Coronary artery (tissue), 2 donors: Measurements from ENCODE around the gene UQCC5.

Source experiments
- DNase-seq: peaks from one replicate; pipeline ENCODE4 v3.0.0-alpha.2; 2017; ENCODE audit warnings: low spot score
- H3K27ac ChIP-seq, 2 donors: fragments of 200-600 bp; sonication (generic); one replicate each; pipeline ENCODE4 v1.5.1; 2016 to 2019
- H3K4me3 ChIP-seq: fragments of 200-600 bp; sonication (generic); 2 replicates; pipeline ENCODE4 v1.5.1; 2016; ENCODE audit warnings: mild to moderate bottlenecking, moderate library complexity
- TF ChIP-seq, protein P1 (sequence below): fragments of 200-600 bp; sonication (generic); IDR thresholded peaks from one replicate; pipeline ENCODE4 v1.5.1; 2019; ENCODE audit warnings: antibody characterized with exemption

The UQCC5 gene

GRCh38 chr3:52520141-52520667 lies 16.2 kb upstream of the UQCC5 start:
- no peak overlapping the region for H3K27ac ChIP-seq
- no peak for DNase-seq
- TF ChIP-seq, protein P1, sequence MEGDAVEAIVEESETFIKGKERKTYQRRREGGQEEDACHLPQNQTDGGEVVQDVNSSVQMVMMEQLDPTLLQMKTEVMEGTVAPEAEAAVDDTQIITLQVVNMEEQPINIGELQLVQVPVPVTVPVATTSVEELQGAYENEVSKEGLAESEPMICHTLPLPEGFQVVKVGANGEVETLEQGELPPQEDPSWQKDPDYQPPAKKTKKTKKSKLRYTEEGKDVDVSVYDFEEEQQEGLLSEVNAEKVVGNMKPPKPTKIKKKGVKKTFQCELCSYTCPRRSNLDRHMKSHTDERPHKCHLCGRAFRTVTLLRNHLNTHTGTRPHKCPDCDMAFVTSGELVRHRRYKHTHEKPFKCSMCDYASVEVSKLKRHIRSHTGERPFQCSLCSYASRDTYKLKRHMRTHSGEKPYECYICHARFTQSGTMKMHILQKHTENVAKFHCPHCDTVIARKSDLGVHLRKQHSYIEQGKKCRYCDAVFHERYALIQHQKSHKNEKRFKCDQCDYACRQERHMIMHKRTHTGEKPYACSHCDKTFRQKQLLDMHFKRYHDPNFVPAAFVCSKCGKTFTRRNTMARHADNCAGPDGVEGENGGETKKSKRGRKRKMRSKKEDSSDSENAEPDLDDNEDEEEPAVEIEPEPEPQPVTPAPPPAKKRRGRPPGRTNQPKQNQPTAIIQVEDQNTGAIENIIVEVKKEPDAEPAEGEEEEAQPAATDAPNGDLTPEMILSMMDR: no peak
- no peak overlapping the region for H3K4me3 ChIP-seq

- DNase-seq: no peak
- TF ChIP-seq, protein P1: no peak
- no peak overlapping the region for H3K4me3 ChIP-seq
- no peak overlapping the region for H3K27ac ChIP-seq
These were observed 15.5 kb upstream of the UQCC5 start for GRCh38 chr3:52520716-52521487.

DNA sequence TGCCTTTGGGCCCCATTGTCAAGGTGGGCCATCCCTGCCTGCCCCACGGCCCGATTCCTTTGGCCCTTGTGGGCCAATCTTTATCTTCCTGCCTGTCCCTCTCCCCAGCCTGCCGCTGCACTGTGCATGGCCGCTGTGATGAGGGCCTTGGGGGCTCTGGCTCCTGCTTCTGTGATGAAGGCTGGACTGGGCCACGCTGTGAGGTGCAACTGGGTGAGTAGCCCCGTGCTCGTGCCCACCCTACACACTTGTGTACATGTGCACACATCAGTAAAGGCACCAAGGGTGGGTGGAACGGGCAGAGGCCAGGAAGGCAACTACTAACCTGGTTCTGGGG lies 14.9 kb upstream of the UQCC5 start:
- no peak for DNase-seq
- Histone ChIP-seq H3K27ac (no peak overlapping the region), H3K4me3 (no peak overlapping the region)
- TF ChIP-seq, protein P1: no peak

- no peak overlapping the region for H3K4me3 ChIP-seq
- H3K27ac ChIP-seq: no peak overlapping the region
- TF ChIP-seq, protein P1: no peak
- DNase-seq: no peak
These were observed 14.3 kb upstream of the UQCC5 start for GRCh38 chr3:52521881-52522650.

- Histone ChIP-seq H3K4me3 (no peak overlapping the region), H3K27ac (peak overlapping the region in 1 of 2 donors; percentile 94)
- DNase-seq: no peak
- TF ChIP-seq, protein P1: no peak
These were observed 13.7 kb upstream of the UQCC5 start for GRCh38 chr3:52522651-52523251.

- no peak for DNase-seq
- H3K4me3 ChIP-seq: no peak overlapping the region
- TF ChIP-seq, protein P1: no peak
- peak overlapping the region; percentile 94 for H3K27ac ChIP-seq
These were observed 12.8 kb upstream of the UQCC5 start for GRCh38 chr3:52523386-52524257.
